ENCODE measurements around the gene ING2. TPM values are rescaled to one million over a fixed set of nuclear protein-coding genes. Genes with fewer than 3 reads are reported as not detected.
"Not testable (repeated sequence)": the region's sequence is repeated elsewhere in the genome, so short reads cannot be mapped to it uniquely, and the experiment has no call there.

ING2 gene
- total RNA-seq, 4 donors from 2014 or later, result 15.4 to 16.9 TPM; not detected in 2

- in situ Hi-C loops (cut with MboI; ENCODE audit: low pct_ligation_motif_present in 1 of 4, low pct_unique_long_range_greater_than_20kb in 1 of 4, low sequenced_read_pairs in 3 of 4), result loop anchor here in 3 of 4 donors (10.0 to 25.0 kb wide), 3 partner anchors 134 to 691 kb away; partner anchors contain the start of genes RWDD4 (in 1 of the 3) and TRAPPC11 (in 1 of the 3)
- Histone ChIP-seq H3K4me1 (peaks cover 0 to 6% (median 2%) of the 10 kb centered on the region in 4 donors), H3K27me3 (no peaks in the 10 kb centered on the region), H3K27ac (no peak overlapping the region), H3K4me3 (no peak overlapping the region), H3K9me3 (no peaks in the 10 kb centered on the region), H3K36me3 (no peaks in the 10 kb centered on the region)
- intact Hi-C loops (cut with DNase I; ENCODE audit: low total_unique reads), result loop anchor here (10.0 kb wide), 1 partner anchor 134 kb away; no protein-coding TSS in a partner anchor
- no peak for TF ChIP-seq POLR2A (IDR thresholded peaks at IDR 0.05)
- DNase-seq, result no peak
- 60 to 73% methylated on average over 4 of the region's 4 CpGs for WGBS, 2 donors (ENCODE audit: low coverage in 1 of 2)
These were observed 34.0 kb upstream of the ING2 start for GRCh38 chr4:183470821-183471220.

- DNase-seq, result peak; percentile 88
- in situ Hi-C loops (cut with MboI; ENCODE audit: low pct_ligation_motif_present in 1 of 4, low pct_unique_long_range_greater_than_20kb in 1 of 4, low sequenced_read_pairs in 3 of 4), result loop anchor here in 3 of 4 donors (10.0 to 25.0 kb wide), 3 partner anchors 133 to 690 kb away; partner anchors contain the start of genes RWDD4 (in 1 of the 3) and TRAPPC11 (in 1 of the 3)
- Histone ChIP-seq H3K27me3 (peaks cover 3% of the 10 kb centered on the region), H3K36me3 (no peaks in the 10 kb centered on the region), H3K27ac (no peak overlapping the region), H3K4me1 (peaks cover 0 to 6% (median 2%) of the 10 kb centered on the region in 4 donors), H3K9me3 (no peaks in the 10 kb centered on the region), H3K4me3 (no peak overlapping the region)
- 27 to 29% methylated on average over 11 to 12 of the region's 12 CpGs for WGBS, 2 donors (ENCODE audit: low coverage in 1 of 2)
- TF ChIP-seq POLR2AphosphoS5 (IDR thresholded peaks at IDR 0.05) (no peak), CTCF (IDR thresholded peaks at IDR 0.05) (peak; percentile 83 to 91 (median 87))
- intact Hi-C loops (cut with DNase I; ENCODE audit: low total_unique reads), result loop anchor here (10.0 kb wide), 1 partner anchor 133 kb away; no protein-coding TSS in a partner anchor
These were observed 32.7 kb upstream of the ING2 start for GRCh38 chr4:183471946-183472708.

- H3K27me3 ChIP-seq, result peaks cover 12% of the 10 kb centered on the region
- intact Hi-C loops (cut with DNase I; ENCODE audit: low total_unique reads) (loop anchor here (10.0 kb wide), 1 partner anchor 127 kb away; no protein-coding TSS in a partner anchor), in situ Hi-C loops (cut with MboI; ENCODE audit: low pct_ligation_motif_present in 1 of 4, low pct_unique_long_range_greater_than_20kb in 1 of 4, low sequenced_read_pairs in 3 of 4) (loop anchor here in 2 of 4 donors (10.0 kb wide), 1 partner anchor 127 kb away; no protein-coding TSS in a partner anchor)
- 50 to 63% methylated on average over 5 of the region's 5 CpGs for WGBS, 2 donors (ENCODE audit: low coverage in 1 of 2)
- H3K27ac ChIP-seq, result no peak overlapping the region
- H3K4me3 ChIP-seq, result no peak overlapping the region
- H3K36me3 ChIP-seq, result no peaks in the 10 kb centered on the region
- H3K9me3 ChIP-seq, result no peaks in the 10 kb centered on the region
- no peaks in the 10 kb centered on the region for H3K4me1 ChIP-seq
- TF ChIP-seq POLR2A (IDR thresholded peaks at IDR 0.05) (no peak), POLR2AphosphoS5 (IDR thresholded peaks at IDR 0.05) (no peak), EP300 (IDR thresholded peaks at IDR 0.05; ENCODE audit: low read depth) (no peak), CTCF (IDR thresholded peaks at IDR 0.05) (no peak)
- DNase-seq, result no peak
These were observed 26.7 kb upstream of the ING2 start for GRCh38 chr4:183478123-183478522.

- Histone ChIP-seq H3K9me3 (no peaks in the 10 kb centered on the region), H3K4me1 (no peaks in the 10 kb centered on the region), H3K4me3 (no peak overlapping the region), H3K27me3 (peaks cover 12% of the 10 kb centered on the region), H3K36me3 (no peaks in the 10 kb centered on the region), H3K27ac (no peak overlapping the region)
- intact Hi-C loops (cut with DNase I; ENCODE audit: low total_unique reads), result loop anchor here (10.0 kb wide), 1 partner anchor 126 kb away; no protein-coding TSS in a partner anchor
- 82% methylated on average over 2 of the region's 2 CpGs for WGBS, 2 donors (ENCODE audit: low coverage in 1 of 2)
- no peak for DNase-seq
- in situ Hi-C loops (cut with MboI; ENCODE audit: low pct_ligation_motif_present in 1 of 4, low pct_unique_long_range_greater_than_20kb in 1 of 4, low sequenced_read_pairs in 3 of 4), result loop anchor here in 2 of 4 donors (10.0 kb wide), 1 partner anchor 126 kb away; no protein-coding TSS in a partner anchor
- no peak for TF ChIP-seq POLR2A (IDR thresholded peaks at IDR 0.05)
- TF ChIP-seq POLR2AphosphoS5 (IDR thresholded peaks at IDR 0.05), result no peak
- no peak for TF ChIP-seq EP300 (IDR thresholded peaks at IDR 0.05; ENCODE audit: low read depth)
- no peak for TF ChIP-seq CTCF (IDR thresholded peaks at IDR 0.05)
These were observed 25.9 kb upstream of the ING2 start for GRCh38 chr4:183478926-183479325.

- H3K27ac ChIP-seq; intact Hi-C loops (cut with DNase I; ENCODE audit: low total_unique reads); H3K9me3 ChIP-seq; in situ Hi-C loops (cut with MboI; ENCODE audit: low pct_ligation_motif_present in 1 of 4, low pct_unique_long_range_greater_than_20kb in 1 of 4, low sequenced_read_pairs in 3 of 4); H3K36me3 ChIP-seq; DNase-seq; H3K27me3 ChIP-seq; H3K4me1 ChIP-seq; H3K4me3 ChIP-seq: not testable (repeated sequence)
- 97% methylated on average over 27 of the region's 33 CpGs; no CpG with 5 or more reads in 1 of the 2 donors for WGBS, 2 donors (ENCODE audit: low coverage in 1 of 2)
These were observed 22.3 kb upstream of the ING2 start for GRCh38 chr4:183482515-183483095.

All from transverse colon (tissue), 4 donors.